Rectal smooth muscle tissue (tissue), 1 donor: ENCODE measurements around the gene LIN7B.

Experiments used
- H3K27ac ChIP-seq: one replicate; pipeline ENCODE4 v1.7.0; 2013; ENCODE audit warnings: low read depth, low read length, inconsistent platforms
- H3K27me3 ChIP-seq: one replicate; pipeline ENCODE4 v1.7.0; 2013; ENCODE audit warnings: low read length; ENCODE audit not compliant: control insufficient read depth, insufficient read depth
- H3K36me3 ChIP-seq: one replicate; pipeline ENCODE4 v1.7.0; 2013; ENCODE audit warnings: low read length; ENCODE audit not compliant: control insufficient read depth, insufficient read depth
- H3K4me1 ChIP-seq: one replicate; pipeline ENCODE4 v1.7.0; 2013; ENCODE audit warnings: low read length; ENCODE audit not compliant: control insufficient read depth, insufficient read depth
- H3K4me3 ChIP-seq: one replicate; pipeline ENCODE4 v1.7.0; 2013; ENCODE audit warnings: low read length
- H3K9ac ChIP-seq: one replicate; pipeline ENCODE4 v1.7.0; 2013; ENCODE audit warnings: low read length

The LIN7B gene

DNA sequence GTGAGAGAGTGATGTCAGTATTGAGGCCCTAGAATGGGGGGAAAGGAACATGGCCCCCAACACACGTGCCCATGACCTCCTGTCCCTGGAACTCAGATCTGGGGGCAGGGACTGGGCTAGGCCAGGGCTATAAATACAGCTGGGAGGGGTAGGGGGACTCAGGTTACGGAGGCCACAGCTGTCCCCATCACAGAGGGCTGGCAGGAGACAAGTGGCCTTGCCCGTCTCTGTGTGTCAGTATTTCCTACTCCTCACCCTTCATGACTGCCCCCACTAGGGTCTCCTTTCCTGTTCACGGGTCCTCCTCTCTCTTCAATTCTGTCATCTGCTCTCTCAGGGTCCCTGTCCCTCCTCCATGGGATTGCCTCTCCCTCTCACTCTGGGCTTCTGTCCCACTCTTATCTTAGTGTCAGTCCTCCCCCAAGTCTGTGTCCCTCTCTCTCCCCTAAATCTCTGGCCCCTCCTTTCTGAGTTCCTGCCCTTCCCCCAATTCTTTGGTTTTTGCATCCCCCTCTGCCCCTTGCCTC lies 41.7 kb downstream of the LIN7B start:
- Histone ChIP-seq H3K27ac (no peak overlapping the region), H3K27me3 (no peaks in the 10 kb centered on the region), H3K4me1 (peaks cover 3% of the 10 kb centered on the region), H3K4me3 (no peak overlapping the region), H3K9ac (no peak overlapping the region), H3K36me3 (no peaks in the 10 kb centered on the region)

DNA sequence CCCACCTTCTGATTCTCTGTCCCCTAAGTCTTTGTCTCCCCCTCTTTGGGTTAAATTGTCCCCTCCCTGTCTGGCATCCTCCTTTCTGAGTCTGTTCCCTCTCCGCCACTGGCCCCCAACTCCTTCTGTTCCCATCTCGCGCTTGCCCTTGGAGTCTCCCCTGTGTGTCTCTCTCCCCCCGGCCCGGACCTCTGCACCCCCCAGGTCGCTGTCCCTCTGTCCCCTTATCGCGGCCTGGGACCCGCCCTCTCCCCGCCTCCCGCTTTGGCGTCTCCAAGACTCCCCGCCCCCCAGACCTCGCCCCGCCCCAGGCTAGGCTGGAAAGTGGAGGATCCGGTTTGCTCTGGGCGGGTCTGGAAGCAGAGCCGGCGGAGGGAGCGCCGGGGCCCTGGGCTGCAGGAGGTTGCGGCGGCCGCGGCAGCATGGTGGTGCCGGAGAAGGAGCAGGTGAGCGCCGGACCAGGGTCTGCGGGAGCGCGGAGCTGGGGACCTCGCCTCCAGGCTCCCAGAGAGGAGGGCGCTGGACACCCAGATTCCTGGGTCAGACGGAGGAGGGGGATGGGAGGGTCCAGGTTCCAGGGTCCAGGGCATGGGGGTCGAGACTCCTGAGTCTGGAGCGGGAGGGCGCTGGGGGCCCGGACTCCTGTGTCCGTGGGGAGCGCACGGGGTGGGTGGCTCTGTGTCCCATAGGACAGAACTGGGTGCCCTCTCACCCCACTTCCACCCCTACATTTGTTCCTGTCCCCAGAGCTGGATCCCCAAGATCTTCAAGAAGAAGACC lies 43.5 kb downstream of the LIN7B start, which contains the start of gene TRPM4:
TRPM4 (plus strand) TSS at position 348 of the 780 bp plus-strand sequence; CDS start at position 423, 75 bp downstream.
- Histone ChIP-seq H3K36me3 (no peaks in the 10 kb centered on the region), H3K27ac (peak within 1 kb of the TSS; percentile 79), H3K27me3 (no peaks in the 10 kb centered on the region), H3K4me3 (peak within 1 kb of the TSS; percentile 93), H3K9ac (peak within 1 kb of the TSS; percentile 77), H3K4me1 (peaks cover 3% of the 10 kb centered on the region)

DNA sequence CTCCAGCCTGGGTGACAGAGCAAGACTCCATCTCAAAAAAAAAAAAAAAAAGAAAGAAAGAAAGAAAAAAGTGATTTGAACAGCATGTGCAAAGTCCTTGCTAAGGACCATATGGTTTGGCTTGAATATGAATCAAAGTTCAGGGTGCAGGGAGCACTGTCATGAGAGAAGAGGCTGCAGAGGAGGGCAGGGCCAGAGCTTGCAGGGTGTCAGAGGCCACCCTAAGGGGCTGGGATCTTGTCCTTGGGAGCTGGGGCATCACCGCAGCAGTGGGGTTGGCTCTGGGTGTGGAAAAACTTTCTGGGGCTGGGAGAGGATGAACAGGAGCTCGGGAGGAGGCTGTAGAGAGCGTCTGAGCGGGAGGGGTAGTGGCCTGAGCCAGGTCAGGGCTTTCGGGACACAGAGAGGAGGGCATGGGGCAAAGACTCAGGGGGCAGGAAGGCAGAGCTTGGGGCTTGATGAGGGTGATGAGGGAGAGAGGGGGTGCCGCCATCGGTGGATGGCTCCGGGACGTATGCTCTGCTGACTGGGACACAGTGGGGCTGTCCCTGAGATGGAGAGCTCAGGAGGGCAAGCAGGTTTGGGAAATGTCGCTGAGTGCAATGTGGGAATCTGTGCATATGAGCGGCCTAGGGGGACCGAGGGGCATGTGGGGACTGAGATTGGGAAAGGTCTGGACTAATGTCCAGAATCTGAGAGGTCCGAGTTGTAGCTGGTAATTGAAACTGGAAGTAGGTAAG lies 46.5 kb downstream of the LIN7B start:
- Histone ChIP-seq H3K36me3 (no peaks in the 10 kb centered on the region), H3K27me3 (no peaks in the 10 kb centered on the region), H3K4me1 (peaks cover 5% of the 10 kb centered on the region), H3K4me3 (no peak overlapping the region), H3K9ac (no peak overlapping the region), H3K27ac (no peak overlapping the region)

DNA sequence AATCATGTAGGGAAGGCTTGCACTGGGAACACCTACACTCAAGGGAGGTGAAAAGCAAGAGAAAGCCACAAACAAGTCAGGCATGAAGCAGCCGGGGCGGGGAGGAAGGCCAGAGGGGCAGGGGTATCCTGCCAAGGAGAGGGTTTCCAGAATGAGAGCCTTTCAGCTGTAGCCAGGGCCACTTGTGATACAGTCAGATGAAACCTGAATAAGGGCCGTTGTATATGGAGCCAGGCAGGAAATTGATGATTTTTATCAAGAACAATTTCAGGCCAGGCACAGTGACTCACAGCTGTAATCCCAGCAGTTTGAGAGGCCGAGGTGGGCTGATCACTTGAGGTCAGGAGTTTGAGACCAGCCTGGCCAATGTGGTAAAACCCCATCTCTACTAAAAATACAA lies 47.8 kb downstream of the LIN7B start:
- no peak overlapping the region for H3K9ac ChIP-seq

DNA sequence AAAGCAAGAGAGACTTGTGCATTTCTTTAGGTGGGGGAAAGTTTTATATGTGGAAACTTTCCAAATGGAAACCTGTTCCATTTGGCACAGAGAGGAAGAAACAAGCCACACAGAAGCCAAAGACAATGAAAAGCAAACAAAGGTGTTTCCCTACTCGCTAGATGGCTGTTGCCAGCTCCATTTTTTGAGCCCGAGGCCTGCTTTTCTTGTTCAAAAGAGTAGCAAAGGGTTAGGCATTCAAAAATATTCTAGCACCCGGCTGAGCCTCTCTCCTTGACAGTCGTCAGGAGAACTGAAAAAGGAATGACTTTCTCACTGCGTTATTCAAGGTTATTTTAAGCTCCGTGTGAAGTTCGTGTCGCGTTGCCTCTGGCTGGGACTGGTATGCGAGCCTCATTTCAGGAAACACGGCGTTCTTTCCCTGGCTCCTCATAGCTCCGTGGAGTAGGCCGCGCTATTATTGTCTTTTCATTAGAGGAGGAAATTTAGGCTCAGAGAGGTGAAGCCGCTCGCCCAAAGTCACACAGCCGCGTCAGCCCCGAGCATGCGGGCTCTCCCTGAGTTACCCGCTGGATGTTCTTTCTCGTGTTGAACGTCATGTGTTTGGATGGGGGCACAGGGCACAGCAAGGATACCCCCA lies 51.1 kb downstream of the LIN7B start:
- peak overlapping the region; percentile 25 for H3K4me3 ChIP-seq
- H3K27ac ChIP-seq: peak overlapping the region; percentile 67

More for the DNA sequence above, 47.8 kb downstream of the LIN7B start:
- Histone ChIP-seq H3K4me3 (no peak overlapping the region), H3K27me3 (no peaks in the 10 kb centered on the region), H3K36me3 (no peaks in the 10 kb centered on the region), H3K4me1 (peaks cover 8% of the 10 kb centered on the region), H3K27ac (no peak overlapping the region)

DNA sequence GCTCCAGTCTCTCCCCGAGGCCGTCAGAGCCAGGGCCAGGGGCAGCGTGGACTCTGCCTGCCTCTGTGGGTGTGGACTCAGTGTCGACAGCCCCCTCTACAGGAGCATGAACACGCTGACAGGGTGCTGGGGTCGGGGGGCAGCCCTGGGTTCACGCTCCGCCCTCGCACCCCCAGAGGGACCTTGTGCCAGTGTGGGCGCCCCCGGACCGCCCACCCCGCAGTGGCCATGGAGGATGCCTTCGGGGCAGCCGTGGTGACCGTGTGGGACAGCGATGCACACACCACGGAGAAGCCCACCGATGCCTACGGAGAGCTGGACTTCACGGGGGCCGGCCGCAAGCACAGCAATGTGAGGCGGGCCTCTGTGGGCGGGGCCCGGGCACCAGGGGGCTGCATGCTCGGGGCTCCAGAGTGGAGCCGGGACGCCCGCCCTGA lies 51.7 kb downstream of the LIN7B start:
- no peaks in the 10 kb centered on the region for H3K36me3 ChIP-seq
- H3K4me3 ChIP-seq: peak overlapping the region; percentile 25
- H3K27ac ChIP-seq: no peak overlapping the region
- no peaks in the 10 kb centered on the region for H3K27me3 ChIP-seq
- peaks cover 5% of the 10 kb centered on the region for H3K4me1 ChIP-seq
- peak overlapping the region; percentile 2 for H3K9ac ChIP-seq

More for the DNA sequence above, 51.1 kb downstream of the LIN7B start:
- Histone ChIP-seq H3K36me3 (no peaks in the 10 kb centered on the region), H3K27me3 (no peaks in the 10 kb centered on the region), H3K4me1 (peaks cover 5% of the 10 kb centered on the region), H3K9ac (peak overlapping the region; percentile 2)

DNA sequence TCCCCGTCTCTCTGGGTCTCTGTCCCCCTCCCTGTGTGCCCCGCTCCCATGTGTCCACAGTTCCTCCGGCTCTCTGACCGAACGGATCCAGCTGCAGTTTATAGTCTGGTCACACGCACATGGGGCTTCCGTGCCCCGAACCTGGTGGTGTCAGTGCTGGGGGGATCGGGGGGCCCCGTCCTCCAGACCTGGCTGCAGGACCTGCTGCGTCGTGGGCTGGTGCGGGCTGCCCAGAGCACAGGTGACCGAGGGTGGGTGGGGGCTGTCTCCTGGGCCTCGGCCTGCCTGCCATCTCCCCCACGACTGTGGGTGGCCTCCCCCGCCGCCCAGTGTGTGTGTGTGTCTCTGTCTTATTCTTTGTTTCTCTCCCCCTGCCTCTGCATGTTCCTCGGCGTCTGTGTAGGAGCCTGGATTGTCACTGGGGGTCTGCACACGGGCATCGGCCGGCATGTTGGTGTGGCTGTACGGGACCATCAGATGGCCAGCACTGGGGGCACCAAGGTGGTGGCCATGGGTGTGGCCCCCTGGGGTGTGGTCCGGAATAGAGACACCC lies 53.8 kb downstream of the LIN7B start:
- Histone ChIP-seq H3K4me1 (peaks cover 5% of the 10 kb centered on the region), H3K4me3 (peak overlapping the region; percentile 1), H3K36me3 (peaks cover 17% of the 10 kb centered on the region), H3K27ac (no peak overlapping the region), H3K27me3 (no peaks in the 10 kb centered on the region), H3K9ac (no peak overlapping the region)
